NCI-H226 (cell line): ENCODE measurements around the gene TNFRSF14.

Experiments used
- DNase-seq: peaks from one replicate; pipeline ENCODE4 v3.0.0-alpha.2; 2015

TNFRSF14 gene

GRCh38 chr1:2589431-2590232, 33.5 kb downstream of the TNFRSF14 start:
- DNase-seq = no peak

GRCh38 chr1:2590233-2591141, 34.3 kb downstream of the TNFRSF14 start:
- DNase-seq = no peak

- DNase-seq = no peak
These were observed 35.0 kb downstream of the TNFRSF14 start for GRCh38 chr1:2591233-2591580.

GRCh38 chr1:2591581-2592261, 35.5 kb downstream of the TNFRSF14 start:
- no peak for DNase-seq

GRCh38 chr1:2592672-2593071, 36.5 kb downstream of the TNFRSF14 start:
- no peak for DNase-seq

GRCh38 chr1:2593251-2593878, 37.2 kb downstream of the TNFRSF14 start:
- DNase-seq = no peak

GRCh38 chr1:2594001-2594640, 38.0 kb downstream of the TNFRSF14 start:
- DNase-seq = peak; percentile 67

- DNase-seq = no peak
These were observed 38.5 kb downstream of the TNFRSF14 start for GRCh38 chr1:2594641-2595131.

GRCh38 chr1:2595261-2595811, 39.2 kb downstream of the TNFRSF14 start:
- no peak for DNase-seq

- DNase-seq = no peak
These were observed 39.8 kb downstream of the TNFRSF14 start for GRCh38 chr1:2595812-2596529.

- DNase-seq = no peak
These were observed 40.6 kb downstream of the TNFRSF14 start for GRCh38 chr1:2596530-2597333.

GRCh38 chr1:2597441-2598328, 41.5 kb downstream of the TNFRSF14 start:
- no peak for DNase-seq

GRCh38 chr1:2598329-2598931, 42.3 kb downstream of the TNFRSF14 start:
- DNase-seq = no peak

- DNase-seq = no peak
These were observed 45.6 kb downstream of the TNFRSF14 start for GRCh38 chr1:2601721-2602303.

- no peak for DNase-seq
These were observed 46.2 kb downstream of the TNFRSF14 start for GRCh38 chr1:2602311-2602835.

- DNase-seq = no peak
These were observed 46.8 kb downstream of the TNFRSF14 start for GRCh38 chr1:2602866-2603520.

- no peak for DNase-seq
These were observed 47.5 kb downstream of the TNFRSF14 start for GRCh38 chr1:2603521-2604155.
